ENCODE results near the gene WARS2.

GRCh38 chr1:119086830-119087229 is 53.6 kb downstream of the WARS2 start:
- TF ChIP-seq FOXM1 (IDR thresholded peaks at IDR 0.05; ENCODE audit: borderline replicate concordance) (no peak), BHLHE40 (IDR thresholded peaks at IDR 0.05; ENCODE audit: borderline replicate concordance) (no peak), L3MBTL2 (conservative IDR thresholded peaks at IDR 0.05) (no peak)

Measured in HEK293T (cell line).